HG02943 (cell line): ENCODE measurements around the gene PMCH.
"Not testable (repeated sequence)": the region's sequence is repeated elsewhere in the genome, so short reads cannot be mapped to it uniquely, and the experiment has no call there.

Source experiments
- ATAC-seq: cut with Tn5 transposase; IDR thresholded peaks from one replicate; pipeline ENCODE4 v1.9.1; 2021; ENCODE audit warnings: mild to moderate bottlenecking, low read depth, moderate library complexity; ENCODE audit not compliant: unreplicated experiment

Gene PMCH

DNA sequence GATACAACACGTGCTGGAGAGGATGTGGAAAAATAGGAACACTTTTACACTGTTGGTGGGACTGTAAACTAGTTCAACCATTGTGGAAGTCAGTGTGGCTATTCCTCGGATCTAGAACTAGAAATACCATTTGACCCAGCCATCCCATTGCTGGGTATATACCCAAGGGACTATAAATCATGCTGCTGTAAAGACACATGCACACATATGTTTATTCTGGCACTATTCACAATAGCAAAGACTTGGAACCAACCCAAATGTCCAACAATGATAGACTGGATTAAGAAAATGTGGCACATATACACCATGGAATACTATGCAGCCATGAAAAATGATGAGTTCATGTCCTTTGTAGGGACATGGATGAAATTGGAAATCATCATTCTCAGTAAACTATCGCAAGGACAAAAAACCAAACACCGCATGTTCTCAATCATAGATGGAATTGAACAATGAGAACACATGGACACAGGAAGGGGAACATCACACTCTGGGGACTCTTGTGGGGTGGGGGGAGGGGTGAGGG is 50.5 kb downstream of the PMCH start:
- not testable (repeated sequence) for ATAC-seq
